Activated CD8-positive, alpha-beta memory T cell treated with anti-CD3 and anti-CD28 coated beads for 48 hours (primary cell): Measurements from ENCODE around the gene HPCAL4.

ENCODE experiments used
- DNase-seq, 3 experiments: peaks; one replicate each; pipeline ENCODE4 v3.0.0-alpha.2; 2020; ENCODE audit warnings: low read depth in 2 of 3, low spot score in 2 of 3

Gene HPCAL4

DNA sequence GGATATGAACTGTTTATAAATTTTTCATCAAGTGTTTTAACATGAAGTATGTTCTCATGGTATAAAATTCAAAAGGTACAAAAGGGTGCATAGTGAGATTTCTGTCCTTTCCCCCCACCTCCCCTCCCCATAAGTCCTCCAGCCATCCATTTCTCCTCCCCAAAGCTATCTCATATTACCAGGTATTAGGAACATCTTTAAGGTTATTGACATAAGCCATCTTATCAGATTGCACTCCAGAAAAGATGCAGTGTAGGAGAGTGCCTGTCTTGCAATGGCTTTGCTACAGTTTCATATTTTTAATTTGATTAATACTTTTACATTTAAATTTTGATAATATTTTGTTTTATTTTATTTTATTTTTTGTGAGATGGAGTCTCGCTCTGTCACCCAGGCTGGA is 13.5 kb upstream of the HPCAL4 start:
- no peak for DNase-seq

- DNase-seq, result no peak
Observed at GRCh38 chr1:39701049-39701439, 9.8 kb upstream of the HPCAL4 start.

DNA sequence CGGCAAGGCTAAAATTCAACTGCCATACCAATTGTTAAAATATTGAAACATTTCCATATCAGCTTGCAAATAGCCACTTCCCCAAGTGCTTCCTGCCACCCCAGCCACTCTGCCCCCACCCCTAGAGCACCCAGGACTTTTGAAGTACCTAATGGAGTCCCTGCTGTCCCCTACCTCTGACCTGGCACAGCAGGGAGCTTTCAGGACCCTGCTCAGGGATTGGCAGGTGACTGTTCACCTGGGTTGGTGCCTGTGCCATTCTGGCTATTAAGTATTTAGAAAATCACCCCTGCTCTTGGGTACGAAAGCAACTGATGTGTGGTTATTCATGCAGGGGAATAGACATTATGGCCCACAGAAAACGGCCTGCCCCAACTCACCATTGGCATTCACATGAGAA is 9.1 kb upstream of the HPCAL4 start:
- DNase-seq, result no peak

GRCh38 chr1:39699419-39699818 is 8.2 kb upstream of the HPCAL4 start:
- no peak for DNase-seq

GRCh38 chr1:39698568-39698967 is 7.3 kb upstream of the HPCAL4 start:
- DNase-seq, result no peak

DNA sequence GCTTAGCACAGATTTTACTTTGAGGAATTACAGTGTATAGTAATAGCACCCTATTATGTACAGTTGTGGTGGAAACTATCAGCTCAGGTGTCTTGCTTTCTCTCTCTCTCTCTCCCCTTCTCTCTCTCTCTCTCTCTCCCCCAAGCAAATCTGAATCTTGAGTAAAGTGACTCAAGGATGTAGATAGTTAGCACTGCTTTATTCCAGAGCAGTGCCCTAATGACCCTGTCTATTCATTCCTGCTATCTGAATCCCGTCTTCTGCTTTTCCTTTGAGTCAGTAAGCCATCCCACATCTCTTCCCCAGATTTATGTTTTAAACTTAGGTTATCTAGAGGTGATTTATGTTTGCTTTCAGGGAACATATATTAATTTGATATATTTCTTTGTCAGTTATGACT is 5.2 kb upstream of the HPCAL4 start:
- no peak for DNase-seq

GRCh38 chr1:39695016-39695415 is 3.8 kb upstream of the HPCAL4 start:
- DNase-seq, result no peak

DNA sequence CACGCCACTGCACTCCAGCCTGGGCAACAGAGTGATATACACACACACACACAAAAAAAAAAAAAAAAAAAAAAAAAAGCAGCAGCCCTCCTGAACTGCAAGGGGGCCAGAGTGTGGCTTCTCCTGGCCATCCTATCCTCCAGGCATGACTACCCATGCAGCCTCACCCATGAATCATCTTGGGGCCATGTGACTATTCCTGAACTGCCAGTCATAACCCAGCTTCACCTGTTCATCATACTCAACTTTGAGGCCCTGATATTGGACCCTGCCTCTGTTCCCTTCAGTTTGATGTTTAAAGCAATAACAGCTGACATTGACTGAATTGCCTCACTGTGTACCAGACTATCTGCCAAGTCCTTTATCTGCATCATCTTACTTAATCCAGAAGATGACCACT is 2.8 kb upstream of the HPCAL4 start:
- no peak for DNase-seq

GRCh38 chr1:39692152-39693074 is 1.2 kb upstream of the HPCAL4 start:
- DNase-seq, result no peak

GRCh38 chr1:39690794-39691382 is 345 bp downstream of the HPCAL4 start:
- no peak for DNase-seq

- no peak for DNase-seq
Observed at GRCh38 chr1:39690225-39690624, 1.0 kb downstream of the HPCAL4 start.

DNA sequence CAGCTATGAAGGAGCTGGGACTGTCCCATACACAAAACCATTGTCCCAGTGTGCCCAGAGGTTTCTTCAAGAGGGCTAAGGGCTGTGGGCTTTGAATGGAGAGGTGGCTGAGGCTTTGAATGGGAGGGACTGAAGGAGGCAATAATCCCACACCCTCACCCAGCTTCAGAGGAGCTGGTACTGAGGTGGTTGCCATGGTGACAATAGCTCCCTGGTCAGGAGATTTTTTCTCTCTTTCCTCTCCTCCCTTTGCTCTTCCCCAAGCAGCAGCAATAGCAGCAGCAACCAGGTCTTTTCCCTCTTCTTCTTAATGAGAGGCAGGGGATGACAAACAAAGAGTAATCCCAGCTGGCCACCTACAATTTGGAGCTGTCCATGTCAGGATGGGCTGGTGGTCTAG is 1.6 kb downstream of the HPCAL4 start:
- no peak for DNase-seq

DNA sequence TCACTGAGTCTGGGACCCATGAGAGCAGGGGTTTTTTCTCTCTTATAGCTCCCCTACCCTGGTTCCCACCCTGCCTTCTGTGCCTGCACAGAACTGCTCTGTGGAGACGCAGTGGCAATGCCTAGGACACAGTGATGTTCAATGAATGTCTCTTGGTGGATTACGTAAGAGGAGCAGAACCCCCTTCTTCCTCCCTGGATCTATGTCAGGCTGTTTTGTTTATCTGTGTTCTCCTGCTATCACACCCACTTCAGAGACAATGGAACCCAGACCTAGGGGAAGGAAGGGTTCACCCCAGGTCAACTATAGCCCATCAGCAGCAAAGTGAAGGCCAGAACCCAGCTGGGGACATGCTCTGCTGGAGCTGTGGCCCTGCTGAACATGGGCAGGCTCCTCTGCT is 2.0 kb downstream of the HPCAL4 start:
- no peak for DNase-seq

DNA sequence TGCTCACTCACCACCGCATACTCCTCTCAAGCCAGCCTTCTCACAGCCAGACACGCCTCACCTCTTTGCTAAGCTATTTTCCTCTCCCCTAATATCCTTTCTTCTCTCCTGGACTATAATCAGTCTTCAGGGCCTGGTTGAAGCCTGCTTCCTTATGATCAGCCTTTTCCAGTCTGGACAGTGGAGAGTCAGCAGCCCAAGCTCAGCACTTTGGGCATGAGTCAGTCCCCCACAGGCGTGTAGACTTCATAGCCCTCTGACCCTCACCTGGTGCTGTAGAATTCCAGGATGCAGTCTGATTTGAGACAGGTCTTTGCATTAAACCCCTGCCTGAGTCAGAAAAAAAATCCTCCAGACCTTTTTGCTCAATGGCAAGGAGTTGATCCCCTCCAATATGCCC is 2.5 kb downstream of the HPCAL4 start:
- DNase-seq, result no peak

DNA sequence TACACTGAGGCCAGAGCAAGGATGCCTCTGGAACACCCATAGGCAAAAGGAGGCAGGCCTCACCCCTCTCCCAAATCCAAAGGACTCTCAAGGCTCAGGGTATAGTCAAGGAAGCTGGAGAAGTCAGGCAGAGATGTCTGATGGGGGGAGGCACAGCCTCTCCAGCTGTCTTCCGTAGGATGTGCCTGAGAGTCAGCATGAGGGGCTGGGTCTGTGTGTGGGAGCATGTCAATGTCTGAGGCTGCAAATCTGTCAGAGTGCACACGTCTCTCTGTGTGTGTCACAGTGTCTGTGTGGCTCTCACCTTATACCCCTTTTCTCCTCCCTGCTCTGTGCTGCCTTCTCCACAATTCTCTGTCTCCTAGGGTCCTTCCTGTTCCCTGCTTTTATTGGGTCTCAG is 4.0 kb downstream of the HPCAL4 start:
- no peak for DNase-seq

- DNase-seq, result no peak
Observed at GRCh38 chr1:39685071-39685470, 6.2 kb downstream of the HPCAL4 start.

- no peak for DNase-seq
Observed at GRCh38 chr1:39684313-39684664, 6.9 kb downstream of the HPCAL4 start.

DNA sequence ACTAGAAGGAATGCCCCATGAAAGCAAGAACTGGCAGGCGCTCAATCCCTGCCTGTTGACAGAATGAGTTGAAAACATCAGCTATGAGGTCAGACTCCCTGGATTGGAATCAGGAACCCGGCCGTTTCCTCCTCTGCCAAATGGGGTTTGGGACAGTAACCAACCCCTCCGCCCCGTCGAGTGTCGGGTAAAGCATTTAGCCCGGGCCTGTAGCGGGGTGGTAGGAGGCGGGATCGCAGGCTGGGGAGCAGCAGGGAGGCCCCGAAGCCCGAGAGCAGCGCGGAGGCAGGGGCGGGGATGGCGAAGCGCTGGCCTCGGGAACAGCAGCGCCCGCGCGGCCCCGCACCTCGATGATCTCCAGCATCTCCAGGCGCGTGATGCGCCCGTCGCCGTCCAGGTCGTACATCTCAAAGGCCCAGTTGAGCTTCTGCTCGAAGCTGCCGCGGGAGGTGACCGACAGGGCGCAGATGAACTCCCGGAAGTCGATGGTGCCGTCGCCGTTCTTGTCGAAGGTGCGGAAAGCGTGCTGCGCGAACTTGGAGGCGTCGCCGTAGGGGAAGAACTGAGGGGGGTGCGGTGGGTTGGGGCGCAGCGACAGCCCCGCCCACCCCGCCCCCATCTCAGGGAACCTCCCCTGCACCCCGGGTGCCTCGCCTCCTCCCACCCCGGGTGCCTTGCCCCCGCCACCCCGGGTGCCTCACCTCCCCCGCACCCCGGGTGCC is 7.5 kb downstream of the HPCAL4 start:
- DNase-seq, result no peak

DNA sequence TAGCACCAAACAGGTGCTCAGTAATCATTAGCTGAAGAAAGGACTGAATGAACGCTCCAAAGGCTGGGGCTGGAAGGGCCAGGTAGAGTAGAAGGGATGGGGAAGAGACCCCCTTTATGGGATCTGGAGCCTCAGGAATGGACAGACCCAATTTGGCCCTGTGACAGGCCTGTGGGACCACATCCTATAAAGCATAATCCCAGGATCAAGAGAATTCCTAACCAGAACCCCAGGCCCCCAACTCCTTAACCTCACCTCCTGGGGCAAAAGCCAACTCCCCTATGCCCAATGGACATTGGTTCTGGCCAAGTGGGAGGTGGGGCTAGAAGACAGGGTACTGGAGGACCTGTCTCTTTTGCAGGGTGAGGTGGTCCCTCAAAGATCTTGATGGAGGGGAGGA is 9.2 kb downstream of the HPCAL4 start:
- no peak for DNase-seq

- no peak for DNase-seq
Observed at GRCh38 chr1:39681294-39681693, 9.9 kb downstream of the HPCAL4 start.

- no peak for DNase-seq
Observed at GRCh38 chr1:39680751-39681150, 10.5 kb downstream of the HPCAL4 start.

DNA sequence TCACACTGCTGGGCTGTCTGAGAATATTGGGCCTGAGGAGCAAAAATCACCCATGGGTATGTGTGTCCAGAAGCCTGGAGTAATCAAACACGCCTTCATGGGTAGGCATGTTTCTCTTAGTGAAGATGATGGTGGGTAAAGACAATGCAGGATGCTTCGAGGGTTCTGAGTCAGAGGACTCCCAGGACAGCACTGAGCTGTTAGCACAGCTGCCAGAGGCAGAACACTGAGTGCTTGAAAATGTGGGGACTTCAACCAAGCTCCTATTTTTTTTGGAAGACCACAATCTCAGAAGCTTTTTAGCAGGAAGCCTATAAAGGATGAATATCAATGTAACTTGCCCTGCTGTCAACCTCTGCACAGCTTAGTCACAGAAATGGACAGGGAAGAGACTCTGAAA is 11.4 kb downstream of the HPCAL4 start:
- no peak for DNase-seq
